ENCODE data around the gene LRRC4C. TPM values are rescaled to one million over a fixed set of nuclear protein-coding genes. Genes with fewer than 3 reads are reported as not detected.

LRRC4C gene
- total RNA-seq, 1 donor from 2014 or later, result 2.7 TPM

DNA sequence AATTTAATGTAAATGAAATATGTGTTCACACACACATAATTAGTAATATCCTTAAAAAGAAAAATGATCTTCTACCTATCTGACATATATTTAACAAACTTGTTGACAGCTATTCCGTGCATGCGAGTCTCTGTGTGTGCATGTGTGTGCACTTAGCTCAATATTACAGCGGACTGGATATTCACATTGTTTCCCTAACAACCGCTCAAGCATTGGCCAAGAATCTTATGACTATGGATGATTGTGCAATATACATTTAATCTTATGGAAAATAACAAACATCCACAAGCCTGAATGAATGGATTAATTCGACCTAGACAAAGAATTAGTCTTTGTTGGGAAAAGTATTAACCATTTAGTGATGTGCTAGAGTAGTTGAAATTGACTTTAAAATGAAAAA, 1078.6 kb downstream of the LRRC4C start:
- Mint-ChIP-seq H3K9me3 (no peaks in the 10 kb centered on the region), H3K27ac (no peak overlapping the region), H3K36me3 (no peaks in the 10 kb centered on the region), H3K27me3 (ENCODE audit: insufficient read depth, low read depth) (no peaks in the 10 kb centered on the region), H3K4me1 (peaks cover 2% of the 10 kb centered on the region), H3K4me3 (no peak overlapping the region)
- no peak overlapping the region for H3K9ac ChIP-seq
- no peak overlapping the region for H3K27ac ChIP-seq
- TF ChIP-seq, protein P1, sequence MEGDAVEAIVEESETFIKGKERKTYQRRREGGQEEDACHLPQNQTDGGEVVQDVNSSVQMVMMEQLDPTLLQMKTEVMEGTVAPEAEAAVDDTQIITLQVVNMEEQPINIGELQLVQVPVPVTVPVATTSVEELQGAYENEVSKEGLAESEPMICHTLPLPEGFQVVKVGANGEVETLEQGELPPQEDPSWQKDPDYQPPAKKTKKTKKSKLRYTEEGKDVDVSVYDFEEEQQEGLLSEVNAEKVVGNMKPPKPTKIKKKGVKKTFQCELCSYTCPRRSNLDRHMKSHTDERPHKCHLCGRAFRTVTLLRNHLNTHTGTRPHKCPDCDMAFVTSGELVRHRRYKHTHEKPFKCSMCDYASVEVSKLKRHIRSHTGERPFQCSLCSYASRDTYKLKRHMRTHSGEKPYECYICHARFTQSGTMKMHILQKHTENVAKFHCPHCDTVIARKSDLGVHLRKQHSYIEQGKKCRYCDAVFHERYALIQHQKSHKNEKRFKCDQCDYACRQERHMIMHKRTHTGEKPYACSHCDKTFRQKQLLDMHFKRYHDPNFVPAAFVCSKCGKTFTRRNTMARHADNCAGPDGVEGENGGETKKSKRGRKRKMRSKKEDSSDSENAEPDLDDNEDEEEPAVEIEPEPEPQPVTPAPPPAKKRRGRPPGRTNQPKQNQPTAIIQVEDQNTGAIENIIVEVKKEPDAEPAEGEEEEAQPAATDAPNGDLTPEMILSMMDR (IDR thresholded peaks at IDR 0.05), result no peak
- TF ChIP-seq EZH2 (IDR thresholded peaks at IDR 0.05) (no peak), EZH2phosphoT487 (IDR thresholded peaks at IDR 0.05) (no peak)
- no peaks in the 10 kb centered on the region for H3K4me1 ChIP-seq
- H3K36me3 ChIP-seq, result no peaks in the 10 kb centered on the region
- DNase-seq (ENCODE audit: low spot score), result no peak
- H3K9me3 ChIP-seq (ENCODE audit: low read depth), result no peaks in the 10 kb centered on the region
- no peaks in the 10 kb centered on the region for H3K79me2 ChIP-seq (ENCODE audit: low read depth)
- H2AFZ ChIP-seq (replicated peaks), result no peak overlapping the region
- no peaks in the 10 kb centered on the region for H3K27me3 ChIP-seq
- no peak overlapping the region for H3K4me2 ChIP-seq
- no peaks in the 10 kb centered on the region for H4K20me1 ChIP-seq (ENCODE audit: low read depth)
- no peaks in the 10 kb centered on the region for H3F3A ChIP-seq (ENCODE audit: low read depth)
- H3K4me3 ChIP-seq, result no peak overlapping the region

DNA sequence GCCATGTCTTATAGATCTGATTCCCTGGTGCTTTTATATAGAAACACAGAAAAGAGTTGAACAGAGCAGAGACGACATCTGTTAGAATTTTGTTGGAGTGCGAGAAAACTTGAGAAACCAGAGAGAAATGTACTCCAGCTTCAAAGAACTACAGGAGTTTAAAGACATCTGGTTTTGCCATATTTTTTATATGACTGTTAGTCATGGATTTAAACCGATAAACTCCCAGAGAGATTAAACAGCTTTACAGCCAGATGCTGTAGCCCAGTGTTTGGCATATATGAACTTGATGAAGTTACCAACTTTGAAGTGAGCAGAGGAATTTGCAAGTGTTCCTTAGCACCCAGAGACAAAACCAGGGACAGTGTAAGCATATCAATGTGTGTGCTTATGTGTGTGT, 1083.1 kb downstream of the LRRC4C start:
- H3K36me3 ChIP-seq, result no peaks in the 10 kb centered on the region
- Mint-ChIP-seq H3K9me3 (no peaks in the 10 kb centered on the region), H3K27ac (no peak overlapping the region), H3K4me1 (no peaks in the 10 kb centered on the region), H3K27me3 (ENCODE audit: insufficient read depth, low read depth) (no peaks in the 10 kb centered on the region), H3K4me3 (no peak overlapping the region), H3K36me3 (no peaks in the 10 kb centered on the region)
- H3K9ac ChIP-seq, result no peak overlapping the region
- H3K4me2 ChIP-seq, result no peak overlapping the region
- no peak overlapping the region for H3K4me3 ChIP-seq
- TF ChIP-seq EZH2phosphoT487 (IDR thresholded peaks at IDR 0.05) (no peak), EZH2 (IDR thresholded peaks at IDR 0.05) (no peak)
- TF ChIP-seq, protein P1 (IDR thresholded peaks at IDR 0.05), result no peak
- H3K9me3 ChIP-seq (ENCODE audit: low read depth), result no peaks in the 10 kb centered on the region
- no peaks in the 10 kb centered on the region for H3F3A ChIP-seq (ENCODE audit: low read depth)
- H4K20me1 ChIP-seq (ENCODE audit: low read depth), result no peaks in the 10 kb centered on the region
- no peak overlapping the region for H3K27ac ChIP-seq
- DNase-seq (ENCODE audit: low spot score), result no peak
- no peaks in the 10 kb centered on the region for H3K27me3 ChIP-seq
- no peaks in the 10 kb centered on the region for H3K79me2 ChIP-seq (ENCODE audit: low read depth)
- no peak overlapping the region for H2AFZ ChIP-seq (replicated peaks)
- no peaks in the 10 kb centered on the region for H3K4me1 ChIP-seq

DNA sequence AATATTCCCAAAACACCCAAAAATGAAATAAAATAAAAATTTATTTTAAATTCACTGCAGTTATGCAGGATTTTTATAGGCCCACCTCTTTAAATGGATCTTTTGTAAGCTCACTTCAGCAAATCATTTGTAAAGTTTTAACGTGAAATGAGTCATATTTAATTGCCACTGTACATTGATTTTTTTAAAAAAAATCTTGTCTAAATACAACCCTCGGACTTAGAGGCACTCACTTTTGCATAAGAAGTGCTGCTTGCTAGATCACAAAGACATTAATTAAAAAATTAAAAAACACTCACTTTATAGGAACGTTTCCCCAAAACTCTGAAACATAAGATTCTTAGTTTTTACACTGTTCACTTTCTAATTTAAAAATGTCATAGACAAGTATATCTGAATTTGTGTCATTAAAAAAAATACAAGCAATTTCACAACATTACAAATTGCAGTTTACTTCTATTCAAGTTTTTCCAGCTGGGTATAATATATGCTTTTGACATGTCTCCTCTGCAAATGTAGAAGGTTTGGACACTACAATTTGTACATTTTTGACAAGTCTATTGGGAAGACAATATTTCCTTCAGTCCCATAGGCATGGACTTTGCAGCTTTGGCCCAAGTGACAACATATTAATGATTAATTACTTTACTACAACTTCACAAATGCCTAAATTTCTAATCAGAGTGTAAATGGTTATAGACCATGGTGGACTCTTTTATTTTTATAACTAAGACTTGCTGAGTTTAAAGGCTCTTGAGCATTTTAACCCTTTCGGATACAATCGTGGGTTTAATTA, 1088.4 kb downstream of the LRRC4C start:
- Histone ChIP-seq H3K9ac (no peak overlapping the region), H3F3A (ENCODE audit: low read depth) (no peaks in the 10 kb centered on the region), H3K27ac (no peak overlapping the region), H3K27me3 (no peaks in the 10 kb centered on the region), H3K79me2 (ENCODE audit: low read depth) (no peaks in the 10 kb centered on the region), H3K4me3 (no peak overlapping the region), H3K9me3 (ENCODE audit: low read depth) (no peaks in the 10 kb centered on the region), H3K4me1 (no peaks in the 10 kb centered on the region), H3K36me3 (no peaks in the 10 kb centered on the region), H2AFZ (replicated peaks) (no peak overlapping the region), H4K20me1 (ENCODE audit: low read depth) (no peaks in the 10 kb centered on the region), H3K4me2 (no peak overlapping the region)
- TF ChIP-seq, protein P1 (IDR thresholded peaks at IDR 0.05), result no peak
- no peak for TF ChIP-seq EZH2phosphoT487 (IDR thresholded peaks at IDR 0.05)
- no peak for TF ChIP-seq EZH2 (IDR thresholded peaks at IDR 0.05)
- Mint-ChIP-seq H3K27me3 (ENCODE audit: insufficient read depth, low read depth) (no peaks in the 10 kb centered on the region), H3K9me3 (no peaks in the 10 kb centered on the region), H3K36me3 (no peaks in the 10 kb centered on the region), H3K27ac (no peak overlapping the region), H3K4me3 (no peak overlapping the region), H3K4me1 (no peaks in the 10 kb centered on the region)
- no peak for DNase-seq (ENCODE audit: low spot score)
